ENCODE results near the gene SLC35D2.

DNA sequence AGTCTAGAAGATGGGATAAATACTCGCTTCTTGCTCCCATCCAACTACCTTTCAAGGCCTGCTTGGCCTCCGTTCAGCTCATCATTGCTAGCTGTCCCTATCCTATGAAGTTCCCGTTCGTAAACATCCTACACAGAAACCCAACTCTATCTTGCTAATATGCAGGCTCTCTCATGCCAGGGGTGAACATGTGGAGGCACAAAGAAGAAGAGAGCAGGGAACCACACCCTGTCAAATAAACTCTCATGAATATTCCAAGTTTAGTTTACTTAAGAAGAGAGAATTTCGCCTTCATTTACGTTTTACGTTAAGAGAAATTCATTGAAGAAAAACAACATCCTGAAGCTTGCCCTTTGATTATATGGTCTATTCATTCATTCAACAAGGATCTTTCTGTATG lies 73.7 kb downstream of the SLC35D2 start:
- TF ChIP-seq, protein P1, sequence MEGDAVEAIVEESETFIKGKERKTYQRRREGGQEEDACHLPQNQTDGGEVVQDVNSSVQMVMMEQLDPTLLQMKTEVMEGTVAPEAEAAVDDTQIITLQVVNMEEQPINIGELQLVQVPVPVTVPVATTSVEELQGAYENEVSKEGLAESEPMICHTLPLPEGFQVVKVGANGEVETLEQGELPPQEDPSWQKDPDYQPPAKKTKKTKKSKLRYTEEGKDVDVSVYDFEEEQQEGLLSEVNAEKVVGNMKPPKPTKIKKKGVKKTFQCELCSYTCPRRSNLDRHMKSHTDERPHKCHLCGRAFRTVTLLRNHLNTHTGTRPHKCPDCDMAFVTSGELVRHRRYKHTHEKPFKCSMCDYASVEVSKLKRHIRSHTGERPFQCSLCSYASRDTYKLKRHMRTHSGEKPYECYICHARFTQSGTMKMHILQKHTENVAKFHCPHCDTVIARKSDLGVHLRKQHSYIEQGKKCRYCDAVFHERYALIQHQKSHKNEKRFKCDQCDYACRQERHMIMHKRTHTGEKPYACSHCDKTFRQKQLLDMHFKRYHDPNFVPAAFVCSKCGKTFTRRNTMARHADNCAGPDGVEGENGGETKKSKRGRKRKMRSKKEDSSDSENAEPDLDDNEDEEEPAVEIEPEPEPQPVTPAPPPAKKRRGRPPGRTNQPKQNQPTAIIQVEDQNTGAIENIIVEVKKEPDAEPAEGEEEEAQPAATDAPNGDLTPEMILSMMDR (IDR thresholded peaks at IDR 0.05) = no peak
- no peak for TF ChIP-seq POLR2A (IDR thresholded peaks at IDR 0.05; ENCODE audit: low read depth)
- TF ChIP-seq EP300 (IDR thresholded peaks at IDR 0.05) = no peak
- no peak for TF ChIP-seq POLR2AphosphoS5 (IDR thresholded peaks at IDR 0.05)
